GM23338 (cell line): ENCODE data around the gene CSDE1. TPM values are rescaled to one million over a fixed set of nuclear protein-coding genes. Genes with fewer than 3 reads are reported as not detected.

Experiments used
- ATAC-seq: fragments of 200-7000 bp; cut with Tn5 transposase; 3 replicates; pipeline ENCODE4 v1.9.1; 2020
- DNase-seq: peaks from one replicate; pipeline ENCODE4 v3.0.0-alpha.2; 2015; ENCODE audit warnings: low spot score
- H2AFZ ChIP-seq: fragments of 200-600 bp; sonication (generic); 2 replicates; pipeline ENCODE4 v1.8.0; 2016; ENCODE audit warnings: antibody characterized with exemption, mild to moderate bottlenecking, moderate library complexity
- H3F3A ChIP-seq: fragments of 200-600 bp; sonication (generic); replicated peaks from 2 replicates; pipeline ENCODE4 v1.8.0; 2017; ENCODE audit warnings: antibody characterized with exemption, mixed run types, low read depth
- H3K27ac ChIP-seq: fragments of 200-600 bp; sonication (generic); 2 replicates; pipeline ENCODE4 v1.6.1; 2016; ENCODE audit warnings: low read depth
- H3K27me3 ChIP-seq: fragments of 200-600 bp; sonication (generic); 2 replicates; pipeline ENCODE4 v1.8.0; 2016; ENCODE audit warnings: mild to moderate bottlenecking, mixed run types, moderate library complexity; ENCODE audit not compliant: insufficient read depth
- H3K36me3 ChIP-seq: fragments of 200-600 bp; sonication (generic); 2 replicates; pipeline ENCODE4 v1.8.0; 2016; ENCODE audit warnings: mild to moderate bottlenecking; ENCODE audit not compliant: insufficient read depth
- H3K4me1 ChIP-seq: fragments of 200-600 bp; sonication (generic); 2 replicates; pipeline ENCODE4 v1.8.0; 2016; ENCODE audit warnings: mild to moderate bottlenecking, moderate library complexity; ENCODE audit not compliant: insufficient read depth
- H3K4me2 ChIP-seq: fragments of 200-600 bp; sonication (generic); 2 replicates; pipeline ENCODE4 v1.7.1; 2017; ENCODE audit warnings: mixed run types
- H3K4me3 ChIP-seq: fragments of 200-600 bp; sonication (generic); 2 replicates; pipeline ENCODE4 v1.6.1; 2016; ENCODE audit warnings: mixed run types
- H3K79me2 ChIP-seq: fragments of 200-600 bp; sonication (generic); replicated peaks from 2 replicates; pipeline ENCODE4 v1.8.0; 2017; ENCODE audit warnings: mild to moderate bottlenecking; ENCODE audit not compliant: insufficient read depth
- H3K9me2 ChIP-seq: fragments of 200-600 bp; sonication (generic); 2 replicates; pipeline ENCODE4 v1.8.0; 2017; ENCODE audit not compliant: insufficient read depth
- H4K20me1 ChIP-seq: fragments of 200-600 bp; sonication (generic); replicated peaks from 2 replicates; pipeline ENCODE4 v1.8.0; 2017; ENCODE audit warnings: mild to moderate bottlenecking; ENCODE audit not compliant: insufficient read depth
- H3K27ac Mint-ChIP-seq: 2 replicates; pipeline ENCODE4 v1.8.0; 2020; ENCODE audit warnings: inconsistent platforms, mild to moderate bottlenecking, moderate library complexity, mixed read lengths
- H3K27me3 Mint-ChIP-seq: 3 replicates; pipeline ENCODE4 v1.8.0; 2022; ENCODE audit warnings: low read depth, mild to moderate bottlenecking, moderate library complexity, mixed read lengths, inconsistent platforms; ENCODE audit not compliant: insufficient read depth, poor library complexity
- H3K36me3 Mint-ChIP-seq: 3 replicates; pipeline ENCODE4 v1.8.0; 2021; ENCODE audit warnings: low read depth, mild to moderate bottlenecking, inconsistent platforms, moderate library complexity, mixed read lengths
- H3K4me1 Mint-ChIP-seq: 3 replicates; pipeline ENCODE4 v1.8.0; 2020; ENCODE audit warnings: mild to moderate bottlenecking, inconsistent platforms, mixed read lengths
- H3K4me3 Mint-ChIP-seq: 3 replicates; pipeline ENCODE4 v1.8.0; 2021; ENCODE audit warnings: moderate library complexity, mild to moderate bottlenecking, inconsistent platforms, mixed read lengths
- H3K9me3 Mint-ChIP-seq: 3 replicates; pipeline ENCODE4 v1.8.0; 2020; ENCODE audit warnings: moderate library complexity, mild to moderate bottlenecking, inconsistent platforms, mixed read lengths
- CREB1 ChIP-seq: fragments of 250-450 bp; sonication (Bioruptor Pico); IDR thresholded peaks from 2 replicates; pipeline ENCODE4 v1.5.0; 2020; ENCODE audit warnings: low read depth, mild to moderate bottlenecking, moderate library complexity
- EZH2 ChIP-seq: fragments of 200-600 bp; sonication (generic); IDR thresholded peaks from one replicate; pipeline ENCODE4 v1.8.0; 2017; ENCODE audit warnings: antibody characterized with exemption, mild to moderate bottlenecking, low read depth; ENCODE audit not compliant: unreplicated experiment
- EZH2phosphoT487 ChIP-seq: fragments of 200-600 bp; sonication (generic); IDR thresholded peaks from one replicate; pipeline ENCODE4 v1.8.1; 2018; ENCODE audit warnings: antibody characterized with exemption; ENCODE audit not compliant: unreplicated experiment
- JUNB ChIP-seq: IDR thresholded peaks from one replicate; pipeline ENCODE4 v1.6.1; 2016; ENCODE audit warnings: antibody characterized with exemption; ENCODE audit not compliant: unreplicated experiment
- NANOG ChIP-seq: IDR thresholded peaks from 2 replicates; pipeline ENCODE4 v1.6.1; 2016; ENCODE audit warnings: antibody characterized with exemption, borderline replicate concordance
- POLR2AphosphoS5 ChIP-seq: IDR thresholded peaks from 2 replicates; pipeline ENCODE4 v1.6.1; 2016; ENCODE audit warnings: antibody characterized with exemption, low read depth
- REST ChIP-seq: IDR thresholded peaks from one replicate; pipeline ENCODE4 v1.6.1; 2018; ENCODE audit warnings: antibody characterized with exemption; ENCODE audit not compliant: unreplicated experiment
- STAT1 ChIP-seq: IDR thresholded peaks from one replicate; pipeline ENCODE4 v1.6.1; 2016; ENCODE audit warnings: antibody characterized with exemption; ENCODE audit not compliant: unreplicated experiment
- ZNF114 ChIP-seq: fragments of 250-450 bp; sonication (Bioruptor Pico); IDR thresholded peaks from 2 replicates; pipeline ENCODE4 v1.5.0; 2020; ENCODE audit warnings: mild to moderate bottlenecking, moderate library complexity
- ZNF462 ChIP-seq: fragments of 250-450 bp; sonication (Bioruptor Pico); IDR thresholded peaks from 2 replicates; pipeline ENCODE4 v1.5.0; 2020; ENCODE audit warnings: mild to moderate bottlenecking, moderate library complexity
- polyA plus RNA-seq: library from polyadenylated mRNA; unstranded; fragments of >200 nt; fragmentation: Nextera tagmentation; extraction: Ambion mirVana; gene quantifications from 2 replicates; pipeline ENCODE4 v1.2.1, GENCODE V29; 2016
- total RNA-seq: library from RNA; depleted of rRNA; stranded (reverse); fragments of >200 nt; shearing (Covaris generic); gene quantifications from 2 replicates; pipeline ENCODE4 v1.2.3, GENCODE V29; 2014
- TF ChIP-seq, protein P1 (sequence below), 2 experiments: fragments of 200-600 bp in 1 of 2; sonication (generic) in 1 of 2; conservative IDR thresholded peaks; 2 replicates each; pipeline versions ENCODE4 v1.5.1 to v1.6.1; 2016 to 2017; ENCODE audit warnings: antibody characterized with exemption in 2 of 2, low read depth in 2 of 2, mild to moderate bottlenecking in 2 of 2, moderate library complexity in 1 of 2

Gene CSDE1
- total and polyA plus RNA-seq, 2 experiments from 2014 or later, result 214 to 1,054 TPM

GRCh38 chr1:114737314-114737849, 20.4 kb downstream of the CSDE1 start:
- Histone ChIP-seq H3K4me2 (no peak overlapping the region), H3K27ac (no peak overlapping the region), H3K4me1 (peaks cover 3% of the 10 kb centered on the region), H3K27me3 (no peaks in the 10 kb centered on the region), H4K20me1 (peaks cover 13% of the 10 kb centered on the region), H3K79me2 (peaks cover 83% of the 10 kb centered on the region), H2AFZ (no peak overlapping the region), H3K9me2 (no peaks in the 10 kb centered on the region), H3K36me3 (peaks cover 59% of the 10 kb centered on the region), H3F3A (no peaks in the 10 kb centered on the region), H3K4me3 (no peak overlapping the region)
- H3K36me3 Mint-ChIP-seq, result peaks cover 82% of the 10 kb centered on the region
- peaks cover 8% of the 10 kb centered on the region; the same call in 2 of the 3 replicates for H3K4me1 Mint-ChIP-seq
- H3K27ac Mint-ChIP-seq, result no peak overlapping the region
- TF ChIP-seq ZNF114, result no peak
- TF ChIP-seq REST, result no peak
- TF ChIP-seq, protein P1, sequence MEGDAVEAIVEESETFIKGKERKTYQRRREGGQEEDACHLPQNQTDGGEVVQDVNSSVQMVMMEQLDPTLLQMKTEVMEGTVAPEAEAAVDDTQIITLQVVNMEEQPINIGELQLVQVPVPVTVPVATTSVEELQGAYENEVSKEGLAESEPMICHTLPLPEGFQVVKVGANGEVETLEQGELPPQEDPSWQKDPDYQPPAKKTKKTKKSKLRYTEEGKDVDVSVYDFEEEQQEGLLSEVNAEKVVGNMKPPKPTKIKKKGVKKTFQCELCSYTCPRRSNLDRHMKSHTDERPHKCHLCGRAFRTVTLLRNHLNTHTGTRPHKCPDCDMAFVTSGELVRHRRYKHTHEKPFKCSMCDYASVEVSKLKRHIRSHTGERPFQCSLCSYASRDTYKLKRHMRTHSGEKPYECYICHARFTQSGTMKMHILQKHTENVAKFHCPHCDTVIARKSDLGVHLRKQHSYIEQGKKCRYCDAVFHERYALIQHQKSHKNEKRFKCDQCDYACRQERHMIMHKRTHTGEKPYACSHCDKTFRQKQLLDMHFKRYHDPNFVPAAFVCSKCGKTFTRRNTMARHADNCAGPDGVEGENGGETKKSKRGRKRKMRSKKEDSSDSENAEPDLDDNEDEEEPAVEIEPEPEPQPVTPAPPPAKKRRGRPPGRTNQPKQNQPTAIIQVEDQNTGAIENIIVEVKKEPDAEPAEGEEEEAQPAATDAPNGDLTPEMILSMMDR (conservative IDR thresholded peaks at IDR 0.05; ENCODE audit: low read depth in 2 of 2), result no peak
- TF ChIP-seq EZH2, result no peak
- no peak for TF ChIP-seq EZH2phosphoT487
- no peak for TF ChIP-seq STAT1
- no peak for TF ChIP-seq CREB1 (CRISPR knock-in tag)
- TF ChIP-seq JUNB, result no peak
- no peak for TF ChIP-seq NANOG
- no peak for TF ChIP-seq POLR2AphosphoS5
- H3K4me3 Mint-ChIP-seq, result no peak overlapping the region
- DNase-seq (no peak), ATAC-seq (no peak)
- H3K9me3 Mint-ChIP-seq, result no peaks in the 10 kb centered on the region
- H3K27me3 Mint-ChIP-seq, result no peaks in the 10 kb centered on the region

DNA sequence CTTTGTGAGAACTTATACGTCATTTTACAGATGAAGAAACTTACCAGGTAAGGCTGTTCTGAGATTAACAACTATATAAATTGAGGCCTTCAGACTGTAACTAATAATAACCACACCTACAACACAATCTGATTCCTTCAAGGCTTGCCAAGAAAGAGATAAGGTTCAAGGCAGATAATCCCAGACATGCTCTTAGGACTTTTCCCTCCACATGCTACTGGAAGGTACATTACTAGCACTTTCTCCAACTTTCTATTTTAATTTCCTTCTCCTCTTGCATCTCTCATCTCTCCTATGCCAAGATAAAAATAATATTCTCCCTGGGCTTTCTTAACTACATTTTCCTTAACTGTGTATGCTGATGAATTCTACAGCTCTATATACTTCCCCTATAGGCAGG, 22.3 kb downstream of the CSDE1 start:
- H3K27ac ChIP-seq, result no peak overlapping the region
- no peaks in the 10 kb centered on the region for H3K9me2 ChIP-seq
- no peak overlapping the region for H3K4me2 ChIP-seq
- DNase-seq (no peak), ATAC-seq (no peak)
- H3K9me3 Mint-ChIP-seq, result no peaks in the 10 kb centered on the region
- H3K4me1 Mint-ChIP-seq, result no peaks in the 10 kb centered on the region
- H3F3A ChIP-seq, result no peaks in the 10 kb centered on the region
- no peak overlapping the region for H3K27ac Mint-ChIP-seq
- H3K4me3 Mint-ChIP-seq, result no peak overlapping the region
- H2AFZ ChIP-seq, result no peak overlapping the region
- H3K27me3 Mint-ChIP-seq, result no peaks in the 10 kb centered on the region
- H3K79me2 ChIP-seq, result peaks cover 83% of the 10 kb centered on the region
- H3K4me3 ChIP-seq, result no peak overlapping the region
- H4K20me1 ChIP-seq, result no peaks in the 10 kb centered on the region; the same call in none of the 2 replicates
- H3K36me3 ChIP-seq, result peaks cover 76% of the 10 kb centered on the region
- H3K36me3 Mint-ChIP-seq, result peaks cover 88% of the 10 kb centered on the region
- no peaks in the 10 kb centered on the region for H3K4me1 ChIP-seq
- no peaks in the 10 kb centered on the region for H3K27me3 ChIP-seq
- TF ChIP-seq JUNB (no peak), STAT1 (no peak), NANOG (no peak), ZNF462 (CRISPR knock-in tag) (no peak), CREB1 (CRISPR knock-in tag) (no peak)
